Thyroid gland (tissue), 4 donors: ENCODE measurements around the gene MGLL.

ENCODE experiments used
- POLR2A ChIP-seq, 2 donors: fragments of 450-650 bp; IDR thresholded peaks; one replicate each; pipeline ENCODE4 v1.6.1; 2017; ENCODE audit warnings: antibody characterized with exemption in 2 of 2, mild to moderate bottlenecking in 2 of 2, moderate library complexity in 1 of 2
- TF ChIP-seq, protein P1 (sequence below), 6 experiments: fragments of 200-600 bp in 3 of 6; fragments of 450-650 bp in 3 of 6; sonication (generic) in 3 of 6; IDR thresholded peaks; one replicate each; pipeline ENCODE4 v1.5.1; 2016 to 2019; ENCODE audit warnings: antibody characterized with exemption in 6 of 6, mild to moderate bottlenecking in 2 of 6, inconsistent platforms in 1 of 6, moderate library complexity in 1 of 6

DNA sequence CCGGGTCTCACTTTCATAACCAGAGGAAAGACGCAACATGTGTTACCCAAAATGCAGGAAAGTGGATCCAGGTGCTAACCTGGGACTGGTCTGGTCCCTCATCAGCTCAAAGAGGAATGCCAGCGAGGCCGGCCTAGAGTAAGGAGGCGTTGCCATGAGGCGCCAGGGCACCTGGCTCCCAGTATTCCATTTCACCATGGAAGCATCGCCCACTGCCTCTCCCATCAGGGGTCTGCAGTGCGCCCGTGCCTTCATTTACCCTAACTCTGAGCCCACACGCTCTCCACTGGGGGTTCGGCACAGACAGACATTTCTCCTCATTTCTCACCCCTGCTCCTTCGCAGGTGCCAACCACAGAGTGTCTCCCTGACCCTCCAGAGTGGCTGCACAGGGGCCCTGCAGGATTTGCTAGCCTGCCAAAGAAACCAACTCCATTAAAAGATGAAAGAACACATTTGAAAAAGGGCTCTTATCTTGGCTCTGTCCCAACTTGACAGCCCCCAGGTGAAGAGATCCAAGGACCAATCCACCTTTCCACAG, 88.1 kb downstream of the MGLL start:
- TF ChIP-seq POLR2A (IDR thresholded peaks at IDR 0.05) = no peak
- TF ChIP-seq, protein P1, sequence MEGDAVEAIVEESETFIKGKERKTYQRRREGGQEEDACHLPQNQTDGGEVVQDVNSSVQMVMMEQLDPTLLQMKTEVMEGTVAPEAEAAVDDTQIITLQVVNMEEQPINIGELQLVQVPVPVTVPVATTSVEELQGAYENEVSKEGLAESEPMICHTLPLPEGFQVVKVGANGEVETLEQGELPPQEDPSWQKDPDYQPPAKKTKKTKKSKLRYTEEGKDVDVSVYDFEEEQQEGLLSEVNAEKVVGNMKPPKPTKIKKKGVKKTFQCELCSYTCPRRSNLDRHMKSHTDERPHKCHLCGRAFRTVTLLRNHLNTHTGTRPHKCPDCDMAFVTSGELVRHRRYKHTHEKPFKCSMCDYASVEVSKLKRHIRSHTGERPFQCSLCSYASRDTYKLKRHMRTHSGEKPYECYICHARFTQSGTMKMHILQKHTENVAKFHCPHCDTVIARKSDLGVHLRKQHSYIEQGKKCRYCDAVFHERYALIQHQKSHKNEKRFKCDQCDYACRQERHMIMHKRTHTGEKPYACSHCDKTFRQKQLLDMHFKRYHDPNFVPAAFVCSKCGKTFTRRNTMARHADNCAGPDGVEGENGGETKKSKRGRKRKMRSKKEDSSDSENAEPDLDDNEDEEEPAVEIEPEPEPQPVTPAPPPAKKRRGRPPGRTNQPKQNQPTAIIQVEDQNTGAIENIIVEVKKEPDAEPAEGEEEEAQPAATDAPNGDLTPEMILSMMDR (IDR thresholded peaks at IDR 0.05) = no peak
